KG1 (cell line): ENCODE measurements around the gene LCAT.

Source experiments
- DNase-seq: peaks from one replicate; lab custom pipeline; 2025; lab: John Stamatoyannopoulos, UW

Gene LCAT

DNA sequence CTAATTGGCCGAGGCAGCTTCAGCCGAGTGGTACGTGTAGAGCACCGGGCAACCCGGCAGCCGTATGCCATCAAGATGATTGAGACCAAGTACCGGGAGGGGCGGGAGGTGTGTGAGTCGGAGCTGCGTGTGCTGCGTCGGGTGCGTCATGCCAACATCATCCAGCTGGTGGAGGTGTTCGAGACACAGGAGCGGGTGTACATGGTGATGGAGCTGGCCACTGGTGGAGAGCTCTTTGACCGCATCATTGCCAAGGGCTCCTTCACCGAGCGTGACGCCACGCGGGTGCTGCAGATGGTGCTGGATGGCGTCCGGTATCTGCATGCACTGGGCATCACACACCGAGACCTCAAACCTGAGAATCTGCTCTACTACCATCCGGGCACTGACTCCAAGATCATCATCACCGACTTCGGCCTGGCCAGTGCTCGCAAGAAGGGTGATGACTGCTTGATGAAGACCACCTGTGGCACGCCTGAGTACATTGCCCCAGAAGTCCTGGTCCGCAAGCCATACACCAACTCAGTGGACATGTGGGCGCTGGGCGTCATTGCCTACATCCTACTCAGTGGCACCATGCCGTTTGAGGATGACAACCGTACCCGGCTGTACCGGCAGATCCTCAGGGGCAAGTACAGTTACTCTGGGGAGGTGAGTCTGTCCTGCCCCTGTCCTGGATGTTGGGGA lies 34.7 kb downstream of the LCAT start:
- DNase-seq, result no peak

DNA sequence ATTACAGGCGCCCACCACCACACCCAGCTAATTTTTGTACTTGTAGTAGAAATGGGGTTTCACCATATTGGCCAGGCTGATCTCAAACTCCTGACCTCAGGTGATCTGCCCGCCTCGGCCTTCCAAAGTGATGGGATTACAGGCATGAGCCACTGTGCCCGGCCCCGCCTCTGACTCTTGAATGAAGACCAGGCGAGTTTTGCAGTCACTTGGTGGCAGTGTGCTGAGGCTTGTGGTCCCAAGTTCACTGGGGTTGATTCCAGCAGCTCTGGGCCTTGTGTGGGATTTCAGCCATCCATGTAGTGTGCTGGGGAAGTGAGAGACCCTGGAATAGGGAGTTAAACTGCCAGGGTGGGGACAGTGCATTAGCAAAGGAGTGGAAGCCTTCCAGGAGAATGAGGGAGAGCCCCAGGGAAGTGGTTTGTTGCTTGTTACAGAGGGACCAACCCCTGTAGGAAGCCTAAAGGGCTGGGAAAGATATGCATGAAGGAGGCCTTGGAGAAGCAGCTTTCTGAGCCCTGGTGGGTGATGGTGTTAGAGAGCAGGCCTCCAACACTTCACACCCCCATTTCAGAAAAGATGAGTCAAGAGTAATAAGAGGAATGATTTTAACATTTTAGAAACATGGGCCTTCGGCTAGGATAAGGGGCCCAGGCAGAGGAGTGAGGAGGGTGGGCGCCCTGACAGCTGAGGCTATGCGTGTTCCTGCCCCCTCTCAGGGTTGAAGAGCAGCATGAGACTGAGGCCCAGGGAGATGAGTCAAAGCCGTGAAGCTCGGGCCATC lies 36.3 kb downstream of the LCAT start:
- DNase-seq, result no peak

DNA sequence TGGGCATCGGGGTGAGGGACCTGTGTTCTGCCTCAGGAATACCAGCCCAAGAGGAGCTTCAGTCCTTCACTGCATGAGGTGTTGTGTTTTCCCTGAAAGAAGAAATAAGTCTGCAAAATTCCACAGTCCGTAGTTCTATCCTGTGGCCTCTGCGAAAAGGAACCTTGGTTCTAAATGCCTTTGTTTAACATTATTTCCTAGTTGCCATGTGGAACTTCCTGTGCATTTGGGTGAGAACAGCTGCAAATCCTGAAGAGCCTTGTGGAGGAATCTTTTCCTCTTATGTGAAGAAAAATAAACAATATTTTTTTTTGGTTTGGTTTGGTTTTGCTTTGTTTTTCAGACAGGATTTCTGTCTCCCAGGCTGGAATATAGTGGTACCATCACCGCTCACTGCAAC lies 41.1 kb downstream of the LCAT start:
- no peak for DNase-seq

DNA sequence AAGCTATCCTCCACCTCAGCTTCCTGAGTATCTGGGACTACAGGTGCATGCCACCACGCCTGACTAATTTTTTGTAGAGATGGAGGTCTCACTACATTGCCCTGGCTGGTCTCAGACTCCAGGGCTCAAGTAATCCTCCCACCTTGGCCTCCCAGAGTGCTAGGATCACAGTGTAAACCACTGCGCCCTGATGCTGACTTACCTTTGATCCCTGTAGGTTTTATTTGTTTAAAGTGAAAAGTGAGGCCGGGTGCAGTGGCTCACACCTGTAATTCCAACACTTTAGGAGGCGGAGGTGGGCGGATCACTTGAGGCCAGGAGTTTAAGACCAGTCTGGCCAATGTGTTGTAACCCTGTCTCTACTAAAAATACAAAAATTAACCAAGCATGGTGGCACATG lies 42.2 kb downstream of the LCAT start:
- DNase-seq, result no peak

DNA sequence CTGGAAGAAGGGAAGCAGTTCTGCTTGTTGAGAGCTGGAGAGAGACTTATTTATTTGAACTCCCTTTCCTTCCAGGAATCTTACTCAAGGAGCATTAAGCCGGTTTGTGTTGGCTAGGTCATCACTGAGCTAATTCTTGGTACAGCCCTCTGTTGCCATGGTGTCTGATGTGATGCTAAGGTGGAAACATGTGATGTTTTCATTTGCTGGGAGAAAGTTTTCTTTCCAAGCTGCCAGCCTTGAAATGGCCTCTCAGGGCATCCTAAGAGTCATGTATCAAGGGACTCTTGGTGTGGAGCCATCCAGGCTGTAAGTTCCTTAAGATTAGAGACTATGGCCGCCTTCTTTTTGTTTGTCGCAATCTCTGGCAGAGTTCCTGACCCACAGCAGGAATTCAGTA lies 46.7 kb downstream of the LCAT start:
- DNase-seq, result no peak

DNA sequence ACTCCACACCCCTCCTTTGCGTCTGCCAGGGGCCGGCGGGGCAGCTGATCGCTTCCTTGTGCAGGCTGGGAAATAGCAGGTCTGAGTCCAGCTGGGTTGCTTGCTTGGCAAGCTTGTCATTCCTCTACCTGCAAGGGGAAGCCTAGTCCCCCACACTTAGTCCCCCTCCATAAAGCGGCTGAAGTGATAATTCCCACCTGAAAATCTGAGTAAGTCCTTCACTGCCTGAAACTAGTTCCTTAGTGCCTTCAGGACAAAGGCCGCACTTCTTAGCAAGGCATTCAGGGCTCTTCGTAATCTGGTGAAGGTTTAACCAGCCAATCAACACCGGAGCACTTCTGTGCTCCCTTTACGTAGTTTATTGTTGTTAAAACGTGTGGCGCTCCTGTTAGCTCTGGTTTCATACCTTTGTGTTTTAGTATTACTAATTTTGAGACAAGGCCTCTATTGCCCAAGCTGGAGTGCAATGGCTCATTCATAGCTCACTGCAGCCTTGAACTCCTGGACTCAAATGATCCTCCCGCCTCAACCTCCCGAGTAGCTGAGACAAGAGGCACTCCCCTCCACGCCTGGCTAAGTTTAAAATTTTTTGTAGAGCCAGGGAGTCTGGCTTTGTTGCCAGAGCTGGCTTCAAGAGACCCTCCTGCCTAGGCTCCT lies 50.0 kb downstream of the LCAT start:
- no peak for DNase-seq

DNA sequence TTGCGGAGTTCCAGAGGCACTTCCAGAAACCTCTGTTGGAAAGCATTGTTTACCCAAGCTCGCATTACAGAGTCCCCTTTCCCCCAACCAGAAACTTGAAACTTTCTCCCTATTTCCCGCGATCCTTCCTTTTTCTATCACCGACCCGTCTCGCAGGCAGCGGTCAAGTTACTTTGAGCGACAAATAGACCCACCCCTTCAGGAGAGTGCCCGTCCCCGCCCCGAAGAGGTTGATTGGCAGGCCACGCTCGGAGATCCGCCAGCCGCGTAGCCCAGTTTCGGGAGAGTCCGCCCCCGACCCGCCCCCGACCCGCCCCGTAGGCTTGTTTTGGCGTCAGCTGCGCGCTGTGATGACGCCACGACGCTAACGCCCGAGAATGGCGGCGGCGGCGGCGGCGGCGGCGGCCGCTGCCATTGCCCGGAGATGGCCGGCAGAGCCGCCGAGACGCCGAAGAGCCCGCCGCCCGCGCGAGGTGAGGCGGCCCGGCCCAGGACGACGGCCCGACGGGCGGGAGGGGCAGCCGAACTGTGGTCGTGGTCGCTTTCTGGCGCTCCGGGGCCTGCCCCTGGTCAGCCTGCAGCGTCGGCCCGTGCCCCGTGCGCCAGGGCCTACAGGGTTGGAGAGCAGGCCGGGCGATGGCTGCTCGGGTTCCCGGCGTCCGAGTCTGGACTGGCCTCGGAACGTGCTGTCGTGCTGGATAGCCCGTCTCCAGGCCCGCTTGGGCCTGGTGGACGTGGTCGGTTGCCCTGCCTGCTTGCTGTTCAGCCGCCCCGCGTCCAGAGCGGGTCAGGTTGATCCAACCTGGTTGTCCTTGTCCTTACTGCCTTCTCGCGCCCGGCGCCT lies 50.8 kb downstream of the LCAT start, which contains the start of gene PSKH1:
TSS of gene PSKH1 (plus strand) at position 356 of the 844 bp plus-strand sequence. CDS start 15,496 bp downstream, outside the sequence.
- peak; percentile 90 for DNase-seq

DNA sequence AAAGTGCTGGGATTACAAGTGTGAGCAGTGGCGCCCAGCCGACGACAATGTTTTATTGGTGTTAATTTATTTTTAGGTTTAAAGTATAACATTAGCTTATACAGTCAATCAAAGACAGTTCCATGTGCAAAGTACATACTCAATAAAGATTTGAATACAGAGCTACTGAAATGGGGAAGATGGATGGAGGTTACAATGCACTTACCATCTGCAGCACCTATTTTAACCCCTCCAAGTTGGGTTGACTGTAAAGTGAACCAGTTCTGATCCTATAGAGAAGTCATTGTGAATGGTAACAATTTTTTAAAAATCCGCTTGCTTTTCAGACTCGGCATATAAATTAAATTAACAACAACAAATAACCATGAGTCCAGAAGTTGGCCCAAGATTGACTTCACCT lies 51.5 kb downstream of the LCAT start:
- no peak for DNase-seq
